Measurements from ENCODE around the gene MTMR11.
"Not testable (repeated sequence)": the region's sequence is repeated elsewhere in the genome, so short reads cannot be mapped to it uniquely, and the experiment has no call there.

MTMR11 gene, protein sequence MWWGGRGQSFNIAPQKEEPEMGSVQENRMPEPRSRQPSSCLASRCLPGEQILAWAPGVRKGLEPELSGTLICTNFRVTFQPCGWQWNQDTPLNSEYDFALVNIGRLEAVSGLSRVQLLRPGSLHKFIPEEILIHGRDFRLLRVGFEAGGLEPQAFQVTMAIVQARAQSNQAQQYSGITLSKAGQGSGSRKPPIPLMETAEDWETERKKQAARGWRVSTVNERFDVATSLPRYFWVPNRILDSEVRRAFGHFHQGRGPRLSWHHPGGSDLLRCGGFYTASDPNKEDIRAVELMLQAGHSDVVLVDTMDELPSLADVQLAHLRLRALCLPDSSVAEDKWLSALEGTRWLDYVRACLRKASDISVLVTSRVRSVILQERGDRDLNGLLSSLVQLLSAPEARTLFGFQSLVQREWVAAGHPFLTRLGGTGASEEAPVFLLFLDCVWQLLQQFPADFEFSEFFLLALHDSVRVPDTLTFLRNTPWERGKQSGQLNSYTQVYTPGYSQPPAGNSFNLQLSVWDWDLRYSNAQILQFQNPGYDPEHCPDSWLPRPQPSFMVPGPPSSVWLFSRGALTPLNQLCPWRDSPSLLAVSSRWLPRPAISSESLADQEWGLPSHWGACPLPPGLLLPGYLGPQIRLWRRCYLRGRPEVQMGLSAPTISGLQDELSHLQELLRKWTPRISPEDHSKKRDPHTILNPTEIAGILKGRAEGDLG

DNA sequence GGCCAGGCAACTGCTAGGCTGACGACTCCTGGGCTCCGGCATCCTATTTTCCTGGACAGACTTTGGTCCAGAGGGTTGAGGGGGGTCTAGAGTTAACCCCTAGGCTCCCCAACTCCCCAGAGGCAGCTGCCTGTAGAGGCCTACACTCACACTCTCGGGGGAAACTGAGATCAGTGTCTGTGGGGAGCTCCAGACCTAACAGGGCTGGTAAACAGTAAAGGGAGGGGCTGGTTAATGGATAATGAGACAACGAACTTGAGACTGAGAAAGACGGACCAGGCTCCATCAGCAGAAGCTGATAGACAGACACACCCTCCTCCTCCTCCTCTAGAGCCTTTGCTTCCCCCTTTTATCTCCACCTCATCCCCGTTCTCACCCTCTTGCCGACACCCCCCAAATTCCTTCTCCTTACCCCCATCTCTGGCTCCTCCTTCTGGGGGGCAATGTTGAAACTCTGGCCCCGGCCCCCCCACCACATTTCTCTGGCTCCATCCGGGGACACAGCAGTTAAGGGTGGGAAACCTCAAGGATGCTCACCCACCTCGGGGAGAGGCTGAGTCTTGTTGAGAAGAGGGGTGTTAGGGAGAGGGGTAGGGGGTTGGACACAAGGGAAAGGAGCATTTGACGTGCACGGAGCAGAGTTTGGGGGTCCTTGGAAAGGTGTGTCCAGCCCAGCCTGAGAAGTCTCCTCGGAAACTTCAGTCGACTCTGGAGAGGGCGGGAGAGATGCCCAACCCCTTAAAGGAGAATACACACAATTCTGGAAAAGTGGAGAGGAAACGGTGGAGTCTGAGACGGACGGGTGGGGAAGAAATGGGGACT is at the start of gene MTMR11:
Gene MTMR11 (minus strand): TSS at position 710 of the 822 bp plus-strand sequence. CDS start 232 bp downstream, at position 478.
- DNase-seq (ENCODE audit: low read depth in 2 of 2) = no peak

DNA sequence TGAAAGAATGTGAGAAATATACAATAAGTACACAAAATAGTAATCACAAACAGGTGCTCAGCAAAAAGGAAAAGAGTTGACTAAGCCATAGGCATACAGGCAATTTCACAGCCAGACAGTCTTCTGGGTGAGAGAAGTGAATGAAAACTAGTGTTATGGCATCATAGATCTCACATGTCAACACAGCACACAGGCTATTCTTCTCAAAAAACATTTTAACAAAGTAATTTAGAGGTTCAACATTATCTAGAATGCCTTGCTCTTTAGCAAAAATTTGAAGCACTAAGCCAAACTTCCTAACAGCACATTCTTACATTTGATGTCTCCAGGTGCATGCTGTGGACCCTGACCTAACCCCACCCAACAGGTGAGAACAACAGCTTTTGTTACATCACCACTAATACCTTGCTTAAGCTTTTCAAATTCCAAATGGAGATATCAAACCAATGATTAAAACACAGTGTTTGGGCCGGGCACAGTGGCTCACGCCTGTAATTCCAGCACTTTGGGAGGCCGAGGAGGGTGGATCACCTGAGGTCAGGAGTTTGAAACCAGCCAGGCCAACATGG is 43.4 kb upstream of the MTMR11 start:
- DNase-seq (ENCODE audit: low read depth in 2 of 2) = no peak

DNA sequence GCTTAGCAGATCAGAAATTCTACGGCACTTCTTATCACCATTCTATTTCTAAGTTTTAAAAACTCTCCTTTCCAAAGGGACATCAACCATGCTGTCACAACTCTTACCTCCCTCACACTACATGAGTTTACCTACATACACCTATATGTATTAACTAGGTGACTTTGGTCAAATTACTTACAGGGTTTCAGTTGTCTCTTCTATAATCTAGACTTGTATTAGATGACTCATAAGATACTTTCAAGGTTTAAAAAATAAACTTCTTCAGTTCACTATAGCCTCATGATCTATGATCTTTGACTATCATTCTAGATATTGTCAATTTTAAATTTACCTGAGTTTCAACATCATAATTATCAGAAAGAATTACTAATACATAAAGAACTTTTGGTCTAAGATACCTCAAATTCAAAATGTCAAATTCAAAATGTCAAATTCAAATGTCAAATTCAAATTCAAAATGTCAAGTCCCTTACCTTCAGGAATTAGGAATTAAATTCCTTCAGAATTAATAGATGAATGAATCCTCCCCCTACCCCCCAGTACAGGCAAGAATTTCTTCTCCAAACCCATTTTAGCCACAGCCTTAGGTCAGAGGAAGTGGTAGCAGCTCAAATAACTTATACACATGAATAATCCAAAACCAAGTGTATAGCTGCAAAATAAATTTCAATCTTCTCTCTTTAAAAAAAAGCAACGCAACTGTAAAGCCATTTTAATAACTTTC is 42.7 kb upstream of the MTMR11 start:
- DNase-seq (ENCODE audit: low read depth in 2 of 2) = no peak

DNA sequence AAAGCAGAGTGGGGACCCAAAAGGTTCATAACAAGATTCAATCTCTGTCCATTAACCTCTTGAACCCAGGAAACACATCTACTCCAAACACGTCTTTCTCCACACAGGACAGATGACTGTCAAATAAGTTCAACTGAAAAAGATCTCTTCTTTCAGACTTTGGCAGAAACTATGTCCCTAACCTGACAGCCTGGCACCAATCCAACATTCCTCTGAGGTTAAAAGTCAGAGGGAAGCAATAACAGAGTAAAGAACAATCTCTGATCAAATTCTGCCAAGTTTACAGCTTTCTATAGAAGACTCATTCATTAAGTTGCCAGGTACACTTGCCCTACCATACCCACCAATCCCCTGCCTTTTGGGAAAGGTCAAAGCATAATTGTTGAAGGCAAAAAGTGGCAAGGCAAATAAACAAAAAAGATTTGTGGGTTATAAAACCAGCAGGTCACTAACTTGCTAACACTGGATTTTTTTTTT is 41.9 kb upstream of the MTMR11 start:
- DNase-seq (ENCODE audit: low read depth in 2 of 2) = no peak

DNA sequence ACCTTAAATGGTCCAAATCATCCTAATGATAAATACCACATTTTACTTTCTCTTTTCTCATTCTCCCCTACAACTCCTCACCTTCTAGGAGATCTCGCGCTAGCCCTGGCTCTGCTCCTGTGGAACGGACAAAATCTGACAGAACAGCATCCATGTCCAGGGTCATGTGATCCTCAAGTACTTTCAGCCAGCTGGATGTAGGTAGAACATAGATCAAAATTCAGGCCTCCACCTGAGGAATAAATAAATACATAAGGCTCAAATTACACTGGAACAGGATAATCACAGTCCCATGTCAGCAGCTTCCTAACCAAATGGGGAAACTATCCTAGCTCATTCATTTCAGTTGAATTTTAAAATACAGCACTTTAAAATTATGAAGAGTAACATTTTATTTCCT is 40.7 kb upstream of the MTMR11 start:
- no peak for DNase-seq (ENCODE audit: low read depth in 2 of 2)

DNA sequence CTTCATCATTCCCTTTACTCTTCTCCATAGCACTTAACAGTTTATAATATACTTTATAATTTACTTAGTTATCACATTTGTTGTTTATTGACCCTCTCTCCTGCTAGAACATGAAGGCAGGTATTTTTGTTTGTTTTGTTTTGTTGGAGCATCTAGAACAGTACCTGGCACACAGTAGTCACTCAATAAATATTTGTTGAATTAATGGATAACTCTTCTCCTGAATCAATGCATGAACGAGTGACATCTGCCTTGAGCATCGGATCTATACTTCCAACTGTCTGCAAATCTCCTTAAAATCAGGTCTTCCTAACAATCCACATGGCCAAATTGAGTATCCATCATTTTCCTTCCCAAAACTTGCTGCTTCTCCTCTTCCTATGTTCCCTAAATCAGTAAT is 35.9 kb upstream of the MTMR11 start:
- no peak for DNase-seq (ENCODE audit: low read depth in 2 of 2)

DNA sequence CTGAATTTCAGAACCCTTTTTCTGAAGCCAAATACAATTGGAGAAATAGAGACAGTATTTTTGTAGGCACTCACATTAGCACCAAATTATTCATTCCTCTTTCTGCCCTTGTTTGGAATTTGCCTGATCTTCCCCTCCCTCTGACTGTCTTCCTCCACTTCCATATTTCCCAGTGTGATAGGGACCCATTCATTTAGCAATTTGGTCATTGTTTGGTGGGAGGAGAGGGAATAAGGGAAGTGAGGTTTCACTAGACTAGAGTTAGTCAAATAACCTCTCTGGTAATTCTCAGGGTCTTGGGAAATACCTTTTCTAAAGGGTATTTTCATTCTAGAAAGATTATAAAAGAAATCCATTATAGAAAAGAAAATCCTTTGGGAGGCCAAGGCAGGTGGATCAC is 31.0 kb upstream of the MTMR11 start:
- DNase-seq (ENCODE audit: low read depth in 2 of 2) = no peak

DNA sequence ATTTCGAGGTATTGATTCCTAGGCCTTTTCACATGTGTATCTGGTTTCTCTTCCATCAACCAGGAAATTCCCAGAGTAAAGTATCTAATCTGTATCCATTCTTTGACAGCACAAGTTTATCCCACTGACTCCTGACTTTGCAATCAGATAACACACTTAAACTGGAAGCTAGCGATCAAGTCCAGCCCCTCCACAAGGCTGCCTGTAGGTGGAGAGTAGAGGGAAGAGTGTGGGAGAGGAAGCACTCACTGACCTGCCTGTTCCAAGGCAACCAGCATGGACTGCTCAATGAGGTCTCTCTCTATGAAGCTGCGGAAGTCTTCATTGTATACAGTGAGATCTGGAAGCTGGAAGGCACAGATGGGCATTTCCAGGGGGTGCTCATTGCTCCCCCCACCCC is 30.4 kb upstream of the MTMR11 start:
- no peak for DNase-seq (ENCODE audit: low read depth in 2 of 2)

DNA sequence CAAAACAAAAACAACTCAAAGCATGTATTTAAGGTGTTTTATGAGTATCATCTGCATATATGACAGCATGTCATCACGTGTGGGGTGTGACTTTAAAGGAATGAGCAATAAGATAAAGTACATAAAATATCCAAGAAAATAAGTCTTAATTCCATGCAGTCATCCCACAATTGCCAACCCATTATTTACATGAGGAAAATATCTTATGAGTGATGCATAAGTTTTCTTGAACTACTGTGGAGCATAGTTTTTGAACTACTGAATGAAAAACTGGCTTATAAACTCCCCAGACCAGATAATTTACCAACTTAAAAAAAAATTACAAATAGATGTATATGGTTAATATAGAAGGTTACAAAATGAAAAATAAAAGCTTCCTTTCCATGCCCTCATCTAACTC is 29.7 kb upstream of the MTMR11 start:
- DNase-seq (ENCODE audit: low read depth in 2 of 2) = no peak

DNA sequence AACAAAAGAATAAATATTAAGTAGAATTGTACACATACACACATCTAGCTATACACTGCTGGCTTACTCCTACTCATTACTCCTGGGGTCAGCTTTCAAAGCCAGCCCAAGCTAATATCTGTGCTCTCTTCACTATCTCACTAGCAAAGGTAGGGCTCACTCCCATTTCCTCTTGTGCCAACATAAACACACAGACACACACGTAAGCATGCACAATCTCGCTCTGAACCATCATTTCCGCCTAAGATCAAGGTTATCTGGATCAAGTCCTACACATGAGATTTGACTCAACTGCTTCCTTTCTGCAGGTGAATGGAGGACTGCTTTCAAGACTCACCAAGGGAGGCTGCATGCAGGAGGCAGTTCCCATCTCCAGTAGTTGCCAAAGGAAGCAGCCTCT is 28.8 kb upstream of the MTMR11 start:
- no peak for DNase-seq (ENCODE audit: low read depth in 2 of 2)

DNA sequence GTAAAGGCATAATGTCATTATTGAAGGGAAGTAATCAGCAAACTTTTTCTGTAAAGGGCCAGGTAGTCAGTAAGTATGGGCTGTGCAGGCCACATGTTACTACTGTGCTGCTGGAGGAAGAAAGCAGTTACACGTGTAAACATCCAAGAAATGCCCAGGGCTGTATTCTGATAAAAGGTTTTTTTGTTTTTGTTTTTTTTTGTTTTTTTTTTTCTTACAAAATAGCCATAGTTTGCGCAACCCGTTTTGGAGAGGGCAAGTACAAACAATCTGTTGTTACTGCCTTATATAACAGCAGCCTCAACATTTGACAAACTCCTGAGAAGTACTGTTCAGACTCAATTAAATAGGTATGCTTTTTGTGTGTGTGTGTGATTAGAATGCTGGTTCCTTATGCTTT is 26.7 kb upstream of the MTMR11 start:
- no peak for DNase-seq (ENCODE audit: low read depth in 2 of 2)

DNA sequence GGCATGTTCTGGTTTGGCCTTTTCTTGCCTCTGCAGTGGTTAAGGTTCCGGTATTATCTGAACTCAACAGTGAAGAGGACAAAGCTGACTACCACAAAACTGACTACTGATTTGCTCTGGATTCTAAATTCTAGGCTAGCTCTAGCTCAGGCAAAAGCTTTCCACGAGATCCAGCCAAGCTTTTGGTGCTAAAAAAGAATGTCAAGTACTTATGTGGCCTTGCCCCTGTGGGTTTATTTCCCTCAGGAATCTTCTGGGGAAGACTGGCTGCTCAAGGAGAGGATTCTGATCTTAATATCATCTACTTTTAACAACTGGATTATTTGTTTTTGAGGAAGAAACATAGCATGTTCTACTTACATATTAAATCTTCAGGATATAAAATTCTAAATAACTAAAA is 26.1 kb upstream of the MTMR11 start:
- no peak for DNase-seq (ENCODE audit: low read depth in 2 of 2)

DNA sequence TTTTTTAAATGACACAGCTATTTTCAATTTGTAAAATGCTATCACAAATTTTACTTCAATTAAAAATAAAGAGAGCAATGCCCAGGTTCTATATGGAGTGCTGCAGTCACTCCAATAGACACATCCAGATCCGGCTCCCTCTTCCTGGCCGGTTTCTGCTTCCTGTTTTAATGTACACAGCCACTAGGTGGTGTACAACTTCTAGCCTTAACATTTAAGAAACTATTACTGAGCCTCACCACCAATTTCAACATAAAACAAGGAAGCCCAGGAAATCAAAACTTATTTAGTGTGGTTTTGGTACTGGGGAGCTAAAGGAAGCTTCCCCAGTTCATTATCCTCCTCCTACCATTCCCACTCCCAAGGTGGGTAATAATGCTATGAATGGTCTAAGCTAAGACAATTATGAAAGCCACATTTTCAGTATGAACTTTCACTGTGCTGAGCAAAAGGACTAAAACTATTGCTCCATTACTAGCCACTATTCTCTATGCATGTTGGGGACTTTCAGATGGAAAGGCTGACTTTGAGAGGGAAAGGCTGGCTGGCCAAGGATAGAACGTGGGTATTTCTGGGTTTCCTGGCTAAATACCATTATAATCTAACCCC is 25.5 kb upstream of the MTMR11 start:
- peak in 1 of 2 donors; percentile 26 for DNase-seq (ENCODE audit: low read depth in 2 of 2)

DNA sequence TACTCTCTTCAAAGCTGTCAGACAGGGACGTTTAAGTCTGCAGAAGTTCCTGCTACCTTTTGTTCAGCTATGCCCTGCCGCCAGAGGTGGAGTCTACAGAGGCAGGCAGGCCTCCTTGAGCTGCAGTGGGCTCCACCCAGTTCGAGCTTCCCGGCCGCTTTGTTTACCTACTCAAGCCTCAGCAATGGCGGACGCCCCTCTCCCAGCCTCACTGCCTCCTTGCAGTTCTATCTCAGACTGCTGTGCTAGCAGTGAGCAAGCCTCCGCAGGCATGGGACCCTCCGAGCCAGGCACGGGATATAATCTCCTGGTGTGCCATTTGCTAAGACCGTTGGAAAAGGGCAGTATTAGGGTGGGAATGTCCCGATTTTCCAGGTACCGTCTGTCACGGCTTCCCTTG is 20.9 kb upstream of the MTMR11 start:
- not testable (repeated sequence) for DNase-seq (ENCODE audit: low read depth in 2 of 2)

DNA sequence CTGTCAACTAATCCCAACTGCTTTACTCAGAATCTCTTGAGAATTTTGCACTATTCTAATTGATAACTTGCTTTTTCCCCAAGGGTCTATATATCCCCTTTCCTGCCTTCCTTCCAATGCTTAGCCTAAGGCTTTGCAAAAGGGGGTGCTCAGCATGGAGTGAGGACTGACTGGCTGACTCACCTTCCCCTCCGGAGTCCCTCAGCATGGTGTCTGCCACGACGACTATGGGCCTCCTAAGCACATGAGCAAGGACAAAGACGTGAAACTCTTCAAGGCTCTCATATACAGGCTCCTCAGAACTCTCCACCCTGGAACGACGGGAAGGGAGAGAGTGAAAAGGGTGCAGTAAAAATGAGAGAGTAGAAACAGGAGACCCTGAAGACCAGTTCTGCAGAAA is 13.2 kb upstream of the MTMR11 start:
- no peak for DNase-seq (ENCODE audit: low read depth in 2 of 2)

DNA sequence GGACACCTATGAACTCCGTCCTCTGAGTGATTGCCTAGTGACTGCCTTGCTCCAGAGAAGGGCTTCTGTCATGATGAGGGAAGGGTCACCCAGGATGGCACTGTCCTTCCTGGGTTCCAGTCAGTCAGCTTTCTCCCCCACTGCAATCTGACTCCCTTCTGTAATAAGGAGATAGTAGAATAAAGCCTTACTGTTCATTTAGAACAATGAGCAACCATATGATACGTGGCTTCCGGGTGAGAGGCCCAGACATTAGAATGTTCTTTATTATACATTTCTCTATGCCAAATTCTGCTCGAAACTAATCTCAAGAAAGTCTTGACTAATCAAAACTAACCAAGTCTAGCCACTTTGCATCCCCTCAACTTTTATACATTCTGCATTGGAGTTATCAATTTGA is 8.5 kb upstream of the MTMR11 start:
- no peak for DNase-seq (ENCODE audit: low read depth in 2 of 2)

DNA sequence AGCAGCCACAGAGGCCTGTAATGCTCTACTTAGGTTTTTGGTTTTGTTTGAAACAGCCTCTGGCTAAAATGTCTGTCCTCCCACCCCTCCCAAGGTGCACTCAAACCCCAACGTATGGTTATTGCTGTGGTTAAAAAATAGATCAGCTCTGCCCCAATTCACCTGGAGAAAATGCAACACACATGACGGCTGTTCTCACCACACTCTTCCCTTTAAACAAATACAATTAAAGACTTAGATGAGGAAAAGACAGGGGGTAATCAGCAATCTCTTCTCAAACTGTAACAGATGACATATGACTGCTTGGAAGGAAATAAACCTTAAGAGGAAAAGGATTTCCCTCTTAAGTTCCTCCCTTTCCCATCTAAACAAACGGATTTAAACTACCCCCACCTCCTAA is 6.2 kb upstream of the MTMR11 start:
- DNase-seq (ENCODE audit: low read depth in 2 of 2) = no peak

DNA sequence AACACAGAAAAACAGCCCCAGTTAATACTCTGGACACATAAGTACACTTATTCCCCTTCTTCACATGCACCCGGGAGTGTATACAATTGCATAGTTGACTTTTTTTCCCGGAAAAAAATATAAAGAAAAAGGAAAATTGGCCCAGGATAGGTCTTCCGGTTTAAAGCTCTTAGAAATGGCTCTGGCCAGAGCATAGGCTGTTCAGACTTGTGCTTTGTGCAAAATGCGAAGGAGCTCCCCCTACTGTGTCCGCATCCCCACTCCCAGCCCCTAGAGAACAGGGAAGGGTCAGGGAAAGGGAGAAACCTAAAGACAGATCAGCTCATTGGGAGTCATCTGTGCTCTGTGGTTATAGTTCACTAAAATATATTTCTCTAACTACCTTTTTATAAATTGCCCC is 5.5 kb upstream of the MTMR11 start:
- DNase-seq (ENCODE audit: low read depth in 2 of 2) = no peak

DNA sequence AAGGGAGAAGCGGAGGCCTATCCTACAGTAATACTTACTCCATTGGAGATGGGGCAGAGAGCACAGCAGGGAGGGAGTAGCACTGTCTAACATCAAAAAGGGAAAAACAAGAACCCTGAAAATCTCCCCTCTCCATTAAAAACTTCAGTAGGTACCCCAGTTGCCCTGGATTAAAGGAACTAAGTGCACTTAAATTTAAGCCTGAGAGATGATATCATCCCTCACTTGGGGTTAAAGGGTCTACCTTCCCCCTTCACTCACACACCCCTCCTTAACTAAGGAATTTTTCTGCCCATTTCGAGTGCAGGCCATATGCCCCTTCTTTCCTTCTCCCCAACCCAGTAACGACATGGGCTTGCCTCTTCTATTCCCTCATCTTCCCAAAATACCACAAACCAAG is 3.7 kb upstream of the MTMR11 start:
- no peak for DNase-seq (ENCODE audit: low read depth in 2 of 2)

DNA sequence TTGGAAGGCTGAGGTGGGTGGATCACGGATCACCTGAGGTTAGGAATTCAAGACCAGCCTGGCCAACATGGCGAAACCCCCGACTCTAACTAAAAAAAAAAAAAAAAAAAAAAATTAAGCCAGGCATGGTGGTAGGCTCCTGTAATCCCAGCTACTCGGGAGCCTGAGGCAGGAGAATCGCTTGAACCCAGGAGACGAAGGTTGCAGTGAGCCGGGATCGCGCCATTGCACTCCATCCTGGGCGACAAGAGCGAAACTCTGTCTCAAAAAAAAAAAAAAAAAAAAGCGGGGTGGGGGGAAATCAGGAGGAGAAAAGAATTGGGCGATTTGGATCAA is 2.0 kb upstream of the MTMR11 start:
- DNase-seq (ENCODE audit: low read depth in 2 of 2) = not testable (repeated sequence)

DNA sequence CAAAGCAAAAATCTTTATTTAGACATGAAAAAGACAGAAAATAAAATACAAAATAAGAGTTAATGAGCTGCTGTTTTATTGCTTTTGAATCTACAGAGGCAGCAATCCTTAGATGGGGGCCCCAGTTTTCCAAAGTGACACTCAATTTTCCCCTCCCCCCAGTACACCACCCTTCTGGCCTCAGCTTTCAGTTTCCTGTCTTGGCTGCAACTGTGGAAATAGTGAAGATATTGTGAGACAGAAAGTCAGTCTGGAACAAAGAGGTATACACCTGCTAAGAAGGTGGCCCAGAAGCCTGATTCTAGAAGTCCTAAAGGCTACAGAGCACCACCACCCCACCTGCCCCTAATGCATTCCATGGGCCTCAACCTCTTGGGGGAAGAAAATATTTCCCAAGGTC is 1.1 kb upstream of the MTMR11 start:
- no peak for DNase-seq (ENCODE audit: low read depth in 2 of 2)

Measured in stimulated activated CD4-positive, alpha-beta T cell treated with anti-CD3 and anti-CD28 coated beads, Interleukin-4, amount 100 ng/mL, for 48 hours (primary cell).